NCI-H82 (cell line): ENCODE data around the gene GALP.
"Not testable (repeated sequence)": the region's sequence is repeated elsewhere in the genome, so short reads cannot be mapped to it uniquely, and the experiment has no call there.

Experiments
- DNase-seq: peaks from one replicate; lab custom pipeline; 2025; lab: John Stamatoyannopoulos, UW

GALP gene

DNA sequence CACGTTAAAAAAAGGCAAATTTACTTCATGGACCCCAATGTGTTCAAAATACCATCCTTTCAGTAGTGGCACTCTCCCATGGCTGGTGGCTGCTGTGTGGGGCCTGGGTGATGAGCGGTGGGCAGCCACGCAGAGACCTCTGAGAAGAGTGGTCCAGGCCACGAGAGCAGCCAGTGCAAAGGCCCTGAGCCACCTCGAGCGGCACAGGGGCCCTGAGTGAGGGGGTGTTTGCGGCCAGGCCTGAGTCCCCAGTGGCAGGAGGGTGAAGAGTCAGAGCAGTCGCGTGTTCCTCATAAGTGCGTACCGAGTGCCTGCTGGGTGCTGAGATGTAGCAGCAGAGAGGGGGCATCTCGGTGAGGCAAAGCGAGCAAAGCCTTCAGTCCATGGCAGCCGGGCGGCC, 27.7 kb upstream of the GALP start:
- no peak for DNase-seq

GRCh38 chr19:56148955-56149655, 26.7 kb upstream of the GALP start:
- DNase-seq = not testable (repeated sequence)

DNA sequence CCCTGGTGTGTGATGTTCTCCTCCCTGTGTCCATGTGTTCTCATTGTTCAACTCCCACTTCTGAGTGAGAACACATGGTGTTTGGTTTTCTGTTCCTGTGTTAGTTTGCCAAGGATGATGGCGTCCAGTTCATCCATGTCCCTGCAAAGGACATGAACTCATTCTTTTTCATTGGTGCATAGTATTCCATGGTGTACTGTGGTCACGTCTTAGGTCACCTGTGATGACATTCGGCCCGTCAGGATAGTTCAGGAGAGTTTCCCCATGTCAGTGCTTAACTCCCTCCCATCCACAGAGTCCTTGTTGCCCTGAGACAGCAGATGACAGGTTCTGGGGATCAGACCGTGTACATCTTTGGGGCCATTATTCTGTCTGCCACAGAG, 26.2 kb upstream of the GALP start:
- no peak for DNase-seq

DNA sequence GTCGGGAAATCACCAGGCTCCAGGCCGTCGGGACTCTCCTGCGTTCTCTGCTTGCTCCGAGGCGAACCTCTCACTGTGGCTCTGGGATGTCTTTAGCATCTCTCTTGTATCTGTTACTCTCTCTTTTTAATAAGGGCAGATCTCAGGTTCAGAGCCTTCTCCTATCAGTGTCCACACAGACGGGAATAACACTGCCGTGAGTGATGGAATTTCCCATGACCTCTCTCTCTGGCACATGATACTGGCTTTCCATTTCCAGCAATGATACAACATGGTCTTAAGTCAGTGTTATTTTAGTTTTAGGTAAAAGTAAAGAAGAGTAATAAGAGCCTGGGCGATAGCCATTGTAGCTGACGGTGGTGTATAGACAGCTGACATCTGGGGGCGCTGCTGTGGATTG, 25.4 kb upstream of the GALP start:
- no peak for DNase-seq

- DNase-seq = peak; percentile 61
Observed at GRCh38 chr19:56152644-56153043, 23.2 kb upstream of the GALP start.

DNA sequence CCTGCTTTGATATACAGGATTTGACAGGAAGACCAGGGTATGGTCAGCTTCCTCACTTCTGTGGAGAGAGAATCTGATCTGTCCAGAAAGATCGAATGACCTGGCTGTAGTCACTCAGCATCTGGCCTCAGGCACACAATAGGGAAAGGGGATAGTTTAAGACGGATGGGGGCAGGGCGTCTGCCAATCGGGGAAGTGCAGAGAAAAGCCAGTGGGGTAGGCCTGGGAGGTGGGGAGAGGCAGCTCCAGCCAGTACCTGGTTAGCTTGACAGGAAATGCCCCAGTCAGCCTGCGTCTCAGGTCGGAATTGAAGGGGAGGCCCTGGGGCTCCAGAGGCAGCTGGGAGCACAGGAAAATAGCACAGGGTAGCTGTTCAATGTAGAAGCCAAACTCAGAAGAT, 22.3 kb upstream of the GALP start:
- DNase-seq = peak; percentile 25

- peak; percentile 8 for DNase-seq
Observed at GRCh38 chr19:56155124-56155687, 20.6 kb upstream of the GALP start.

DNA sequence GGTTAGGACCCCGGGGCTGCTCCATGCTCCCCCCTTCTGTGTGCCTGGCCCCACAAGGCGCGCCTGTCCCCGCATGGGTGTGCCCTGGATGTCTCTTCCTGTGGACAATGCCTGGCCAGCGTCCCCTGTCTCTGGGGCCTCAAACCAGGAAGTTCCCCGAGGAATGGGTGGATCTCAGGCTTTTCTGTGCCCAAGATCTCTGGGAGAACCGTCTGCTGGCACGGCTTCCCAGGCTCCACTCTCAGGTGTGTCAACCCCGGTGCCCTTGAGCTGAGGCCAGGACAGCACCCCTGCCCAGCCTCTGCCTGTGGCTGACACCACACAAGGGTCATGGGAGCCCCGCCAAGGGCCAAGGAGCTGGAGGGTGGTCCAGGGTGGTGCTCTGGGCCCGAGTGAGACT, 19.0 kb upstream of the GALP start:
- no peak for DNase-seq

- DNase-seq = no peak
Observed at GRCh38 chr19:56158170-56158757, 17.5 kb upstream of the GALP start.

GRCh38 chr19:56159009-56159559, 16.7 kb upstream of the GALP start:
- DNase-seq = no peak

DNA sequence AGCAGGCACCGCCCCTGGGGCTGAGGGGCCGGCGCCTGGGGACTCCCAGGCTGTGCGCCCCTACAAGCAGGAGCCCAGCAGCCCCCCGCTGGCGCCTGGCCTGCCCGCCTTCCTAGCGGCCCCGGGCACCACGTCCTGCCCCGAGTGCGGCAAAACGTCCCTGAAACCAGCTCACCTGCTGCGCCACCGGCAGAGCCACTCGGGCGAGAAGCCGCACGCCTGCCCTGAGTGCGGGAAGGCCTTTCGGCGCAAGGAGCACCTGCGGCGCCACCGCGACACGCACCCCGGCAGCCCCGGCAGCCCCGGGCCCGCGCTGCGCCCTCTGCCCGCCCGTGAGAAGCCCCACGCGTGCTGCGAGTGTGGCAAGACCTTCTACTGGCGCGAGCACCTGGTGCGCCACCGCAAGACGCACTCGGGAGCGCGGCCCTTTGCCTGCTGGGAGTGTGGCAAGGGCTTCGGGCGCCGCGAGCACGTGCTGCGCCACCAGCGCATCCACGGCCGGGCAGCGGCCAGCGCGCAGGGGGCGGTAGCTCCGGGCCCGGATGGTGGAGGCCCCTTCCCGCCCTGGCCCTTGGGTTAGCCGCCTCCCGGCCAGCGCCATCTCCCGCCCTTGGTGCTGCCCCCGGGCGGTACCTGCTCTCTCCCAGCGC, 16.1 kb upstream of the GALP start:
- DNase-seq = no peak

- DNase-seq = no peak
Observed at GRCh38 chr19:56161534-56161933, 14.3 kb upstream of the GALP start.

- DNase-seq = no peak
Observed at GRCh38 chr19:56162258-56162657, 13.6 kb upstream of the GALP start.

GRCh38 chr19:56163097-56163496, 12.7 kb upstream of the GALP start:
- peak; percentile 17 for DNase-seq

DNA sequence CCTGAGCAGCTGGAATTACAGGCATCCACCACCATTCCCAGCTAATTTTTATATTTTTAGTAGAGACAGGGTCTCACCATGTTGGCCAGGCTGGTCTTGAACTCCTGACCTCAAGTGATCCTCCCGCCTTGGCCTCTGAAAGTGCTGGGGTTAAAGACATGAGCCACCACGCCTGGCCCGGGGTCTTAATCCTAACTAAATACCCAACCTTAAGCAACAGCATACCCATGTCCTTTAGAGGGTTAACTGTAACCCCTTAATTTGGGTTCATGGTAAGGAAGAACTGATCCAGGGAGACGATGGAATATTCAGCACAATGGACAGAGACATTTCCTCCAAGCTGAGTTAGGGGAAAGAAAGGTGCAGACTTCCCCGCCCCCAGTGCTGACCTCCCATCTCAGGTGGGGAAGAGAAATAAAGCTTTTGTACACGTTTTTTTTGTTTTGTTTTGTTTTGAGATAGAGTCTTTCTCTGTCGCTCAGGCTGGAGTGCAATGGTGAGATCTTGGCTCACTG, 8.7 kb upstream of the GALP start:
- DNase-seq = no peak

- DNase-seq = no peak
Observed at GRCh38 chr19:56170261-56170660, 5.5 kb upstream of the GALP start.

DNA sequence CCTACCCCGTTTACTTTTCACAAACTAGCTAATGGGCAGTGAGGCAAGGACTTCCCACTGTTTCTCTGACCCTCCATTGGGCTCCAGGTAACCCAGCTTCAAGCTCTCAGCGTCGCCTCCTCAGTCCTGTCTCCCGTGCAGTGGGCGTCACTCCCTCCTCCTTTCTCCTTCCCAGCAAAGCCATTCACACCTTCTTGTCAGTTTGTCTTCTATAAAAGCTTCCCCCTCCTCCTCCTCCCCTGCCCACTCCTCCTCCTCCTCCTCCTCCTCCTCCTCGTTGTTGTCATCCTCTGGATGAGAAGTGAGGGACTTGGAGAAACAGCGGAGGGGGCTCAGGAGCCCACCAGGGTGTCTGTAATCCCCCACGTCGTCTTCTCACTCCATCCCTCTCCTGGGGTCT, 1.7 kb upstream of the GALP start:
- DNase-seq = no peak

DNA sequence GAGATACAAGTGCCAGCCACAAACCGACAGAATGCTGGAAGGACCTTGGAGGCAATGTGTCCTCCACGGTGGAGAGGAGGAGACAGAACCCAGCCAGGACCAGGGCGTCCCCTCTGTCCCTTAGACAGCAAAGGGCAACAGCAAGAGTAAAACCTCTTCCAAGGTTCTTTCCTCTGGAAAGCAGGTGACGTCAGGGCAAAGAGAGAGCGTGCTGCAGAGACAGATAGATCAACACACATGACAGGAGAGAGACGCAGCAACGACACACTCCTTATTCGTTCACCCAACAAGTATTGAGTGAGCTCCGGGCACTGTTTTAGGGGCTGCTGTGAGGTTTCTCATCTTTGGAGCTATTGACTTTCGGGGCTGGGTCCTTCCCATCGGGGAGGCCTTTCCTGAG, 1.3 kb upstream of the GALP start:
- peak; percentile 29 for DNase-seq

DNA sequence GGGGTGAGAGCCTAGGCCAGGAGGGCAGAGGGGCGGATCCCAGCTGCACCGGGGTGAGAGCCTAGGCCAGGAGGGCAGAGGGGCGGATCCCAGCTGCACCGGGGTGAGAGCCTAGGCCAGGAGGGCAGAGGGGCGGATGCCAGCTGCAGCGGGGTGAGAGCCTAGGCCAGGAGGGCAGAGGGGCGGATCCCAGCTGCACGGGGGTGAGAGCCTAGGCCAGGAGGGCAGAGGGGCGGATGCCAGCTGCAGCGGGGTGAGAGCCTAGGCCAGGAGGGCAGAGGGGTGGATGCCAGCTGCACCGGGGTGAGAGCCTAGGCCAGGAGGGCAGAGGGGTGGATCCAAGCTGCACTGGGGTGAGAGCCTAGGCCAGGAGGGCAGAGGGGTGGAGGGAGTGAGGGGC, 502 bp downstream of the GALP start:
- not testable (repeated sequence) for DNase-seq

- DNase-seq = no peak
Observed at GRCh38 chr19:56176881-56177280, 1.1 kb downstream of the GALP start.

GRCh38 chr19:56177564-56178243, 1.9 kb downstream of the GALP start:
- DNase-seq = peak; percentile 53

GRCh38 chr19:56189785-56190184, 14.0 kb downstream of the GALP start:
- DNase-seq = peak; percentile 9
